GM12891 (cell line): ENCODE results near the gene OPCML.

Experiments used
- DNase-seq: peaks from one replicate; pipeline ENCODE4 v3.0.0; 2011; ENCODE audit warnings: low spot score; ENCODE audit not compliant: insufficient read length
- FAIRE-seq: peaks from 2 replicates; lab custom pipeline; 2011; peaks lifted over from hg19 to GRCh38; lab: Jason Lieb, UNC
- PAX5 ChIP-seq: IDR thresholded peaks from 2 replicates; pipeline ENCODE4 v1.6.1; 2011; ENCODE audit warnings: low read length, moderate library complexity, mild to moderate bottlenecking; ENCODE audit not compliant: insufficient read depth, severe bottlenecking
- POLR2A ChIP-seq: IDR thresholded peaks from 2 replicates; pipeline ENCODE4 v1.6.1; 2011; ENCODE audit warnings: low read depth, low read length, control low read depth
- POLR2AphosphoS5 ChIP-seq: IDR thresholded peaks from 2 replicates; pipeline ENCODE4 v1.6.1; 2011; ENCODE audit warnings: low read depth, low read length, control low read depth
- POU2F2 ChIP-seq: IDR thresholded peaks from 2 replicates; pipeline ENCODE4 v1.6.1; 2011; ENCODE audit warnings: low read depth, mild to moderate bottlenecking, control low read depth, low read length, moderate library complexity
- SPI1 ChIP-seq: IDR thresholded peaks from 2 replicates; pipeline ENCODE4 v1.6.1; 2011; ENCODE audit warnings: low read depth, low read length, control low read depth
- TAF1 ChIP-seq: IDR thresholded peaks from 2 replicates; pipeline ENCODE4 v1.6.1; 2011; ENCODE audit warnings: low read depth, low read length, control low read depth

OPCML gene

GRCh38 chr11:132779497-132779896 lies 752.8 kb downstream of the OPCML start:
- DNase-seq = no peak
- no peak for TF ChIP-seq POLR2A
- no peak for TF ChIP-seq SPI1
- TF ChIP-seq POLR2AphosphoS5 = no peak
- no peak for TF ChIP-seq POU2F2
- FAIRE-seq = no peak

DNA sequence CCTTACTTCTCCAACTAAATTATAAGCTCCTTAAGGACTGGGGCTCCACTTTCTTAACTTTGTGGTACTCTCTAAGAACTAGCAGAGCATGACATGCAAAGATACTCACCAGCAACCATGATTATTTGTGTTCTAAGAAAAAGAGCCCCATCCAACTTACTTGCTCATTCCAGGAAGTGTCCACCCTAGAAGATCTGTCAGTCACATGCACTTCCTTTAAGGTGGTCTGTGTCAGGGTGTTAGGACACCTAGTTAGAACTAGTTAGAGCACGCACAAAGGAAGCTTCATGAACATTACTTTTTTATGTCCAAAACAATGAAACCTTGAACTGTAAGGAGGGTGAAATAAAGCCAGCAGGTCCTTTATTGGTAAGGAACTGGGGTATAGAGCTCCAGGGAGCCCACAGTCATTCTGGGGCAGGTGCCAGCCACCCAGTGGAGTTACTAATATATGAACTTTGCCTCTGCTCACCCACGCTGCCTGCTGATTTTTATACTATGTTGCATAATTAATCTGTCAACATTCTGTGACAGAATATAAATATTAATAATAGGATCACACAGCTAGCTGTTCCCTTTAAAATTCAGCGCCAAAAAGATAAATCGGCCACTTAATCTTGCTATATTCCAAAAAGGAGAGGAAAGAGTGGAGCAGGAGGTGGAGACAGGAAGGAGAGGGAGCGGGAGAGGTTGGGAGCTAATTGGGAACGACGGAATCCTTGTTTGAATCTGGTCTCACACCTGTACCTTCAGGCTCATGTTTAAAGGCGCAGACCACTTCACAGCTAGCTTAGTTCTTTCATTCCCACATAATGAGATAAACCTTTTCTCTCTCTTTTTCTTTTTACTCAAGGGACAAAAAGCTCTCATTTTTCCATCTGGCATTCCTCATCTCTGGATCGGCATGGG lies 755.0 kb downstream of the OPCML start:
- TF ChIP-seq TAF1 (no peak), POLR2A (no peak), POU2F2 (no peak), POLR2AphosphoS5 (no peak)
- FAIRE-seq (no peak), DNase-seq (no peak)

- FAIRE-seq (no peak), DNase-seq (no peak)
- TF ChIP-seq SPI1 (no peak), POLR2A (no peak), POU2F2 (no peak), POLR2AphosphoS5 (no peak), TAF1 (no peak), PAX5 (no peak)
Measured at GRCh38 chr11:132773751-132774150, 758.5 kb downstream of the OPCML start.

GRCh38 chr11:132772703-132773545 lies 759.4 kb downstream of the OPCML start:
- DNase-seq (no peak), FAIRE-seq (no peak)
- no peak for TF ChIP-seq POU2F2

DNA sequence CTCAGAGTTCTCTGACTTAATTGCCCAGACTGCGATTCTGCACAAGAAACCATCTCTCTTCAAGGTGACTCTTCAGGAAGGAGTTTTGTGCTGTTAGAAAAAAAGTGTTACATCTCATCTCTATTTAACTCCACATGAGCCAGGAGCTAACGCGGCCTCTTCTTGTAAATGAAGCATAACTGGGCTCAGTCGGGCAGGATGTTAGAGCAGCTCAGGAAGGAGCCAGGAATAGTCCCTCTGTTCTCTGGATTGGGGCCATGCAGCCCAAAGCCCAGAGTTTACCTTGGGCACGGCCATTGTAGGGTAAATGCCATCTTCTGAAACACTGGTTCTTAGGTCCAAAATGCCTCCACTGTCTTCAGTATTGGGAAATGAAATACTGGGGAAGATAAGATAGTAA lies 760.6 kb downstream of the OPCML start:
- no peak for TF ChIP-seq SPI1
- no peak for TF ChIP-seq POLR2AphosphoS5
- no peak for TF ChIP-seq POU2F2
- TF ChIP-seq PAX5 = no peak
- TF ChIP-seq POLR2A = no peak
- no peak for TF ChIP-seq TAF1
- no peak for FAIRE-seq
- no peak for DNase-seq

DNA sequence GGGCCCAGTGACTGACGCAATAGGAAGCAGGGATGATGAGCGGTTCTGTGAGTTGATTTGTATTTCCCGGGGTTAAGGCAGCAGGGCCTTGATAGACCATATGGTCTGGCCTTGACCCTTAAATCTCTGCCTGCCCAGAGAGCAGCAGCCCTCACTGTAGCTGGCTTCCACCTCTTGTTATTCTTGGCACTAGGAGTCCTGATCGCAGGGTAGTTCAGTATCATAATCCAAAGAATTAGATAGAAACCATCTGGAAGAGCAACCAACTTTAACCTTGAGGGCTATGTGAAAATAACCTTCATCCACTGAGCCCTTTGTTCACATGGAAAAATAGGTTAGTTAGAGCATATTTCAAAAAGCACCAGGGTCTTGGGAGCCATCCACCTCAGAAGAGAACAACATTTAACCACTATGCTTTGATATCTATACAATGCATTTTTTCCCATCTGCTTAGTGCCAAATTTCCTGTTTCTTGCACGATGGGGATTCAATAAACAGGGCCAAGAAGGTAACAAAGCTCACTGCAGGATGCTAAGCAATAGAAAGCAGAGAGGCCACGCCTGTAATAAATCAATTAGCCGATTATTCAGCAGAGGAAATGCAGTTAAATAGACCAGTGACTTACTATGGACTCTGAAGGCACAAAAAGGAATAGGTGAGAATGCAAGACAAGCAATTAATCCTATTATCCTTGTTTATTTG lies 761.3 kb downstream of the OPCML start:
- DNase-seq = no peak
- FAIRE-seq = no peak
- TF ChIP-seq POU2F2 = no peak
- TF ChIP-seq POLR2A = no peak
- TF ChIP-seq SPI1 = no peak
- no peak for TF ChIP-seq PAX5
- no peak for TF ChIP-seq TAF1
- TF ChIP-seq POLR2AphosphoS5 = no peak

DNA sequence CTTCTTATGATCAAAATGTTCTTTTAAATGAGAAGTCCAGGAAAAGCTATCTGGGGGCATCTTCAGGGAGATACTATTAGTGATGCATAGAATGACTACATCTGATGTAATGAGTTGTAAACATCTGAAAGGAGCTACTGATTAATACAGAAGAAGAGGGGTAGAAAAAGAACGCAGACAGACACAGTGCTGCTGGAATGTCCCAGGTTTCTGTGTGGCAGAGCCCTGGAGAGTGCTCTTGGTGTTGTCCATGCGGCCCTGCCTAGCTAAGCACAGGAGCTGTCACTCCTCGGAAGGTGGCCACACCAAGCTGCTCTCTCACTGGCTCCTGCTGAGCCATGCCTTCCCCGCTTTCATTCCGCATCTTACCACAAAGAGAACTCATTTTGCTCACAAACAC lies 768.8 kb downstream of the OPCML start:
- no peak for TF ChIP-seq POLR2AphosphoS5
- TF ChIP-seq POU2F2 = no peak
- TF ChIP-seq SPI1 = no peak
- TF ChIP-seq PAX5 = no peak
- no peak for TF ChIP-seq POLR2A
- TF ChIP-seq TAF1 = no peak
- no peak for FAIRE-seq
- DNase-seq = no peak

GRCh38 chr11:132755934-132756333 lies 776.4 kb downstream of the OPCML start:
- FAIRE-seq = no peak
- no peak for DNase-seq
- TF ChIP-seq POLR2A = no peak
- TF ChIP-seq TAF1 = no peak
- no peak for TF ChIP-seq PAX5
- TF ChIP-seq POU2F2 = no peak
- TF ChIP-seq SPI1 = no peak
- no peak for TF ChIP-seq POLR2AphosphoS5

GRCh38 chr11:132751516-132752250 lies 780.6 kb downstream of the OPCML start:
- DNase-seq (no peak), FAIRE-seq (no peak)
- TF ChIP-seq SPI1 (no peak), TAF1 (no peak), PAX5 (no peak), POU2F2 (no peak), POLR2AphosphoS5 (no peak), POLR2A (no peak)
